ENCODE results near the gene MAGEB1.

The MAGEB1 gene

GRCh38 chrX:30246769-30247489 lies at the start of gene MAGEB1:
TSS of gene MAGEB1 (plus strand) at chrX:30247146. CDS start at chrX:30250494, 3,348 bp downstream.
- no peak for DNase-seq

GRCh38 chrX:30212172-30212571 lies 34.8 kb upstream of the MAGEB1 start:
- no peak for DNase-seq

DNA sequence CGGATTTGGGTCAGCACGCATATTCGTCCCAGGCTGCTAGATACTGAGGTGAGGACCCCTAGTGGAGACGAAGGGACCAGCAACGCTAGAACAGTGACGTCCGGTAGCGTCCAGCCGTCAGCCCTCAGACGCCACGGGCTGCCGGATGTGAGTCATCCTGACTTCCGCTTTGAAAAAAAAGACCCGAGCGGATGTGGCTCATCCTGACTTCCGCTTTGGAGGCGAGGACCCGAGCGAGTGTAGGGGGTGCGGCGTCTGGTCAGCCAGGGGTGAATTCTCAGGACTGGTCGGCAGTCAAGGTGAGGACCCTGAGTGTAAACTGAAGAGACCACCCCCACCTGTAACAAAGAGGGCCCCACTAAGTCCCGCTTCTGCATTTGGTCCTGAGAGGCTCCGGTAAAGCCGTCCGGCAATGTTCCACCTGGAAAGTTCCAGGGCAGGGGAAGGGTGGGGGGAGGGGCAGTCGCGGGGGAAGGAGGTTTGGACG lies 31.5 kb upstream of the MAGEB1 start, which contains the start of gene MAGEB2:
Gene MAGEB2 (plus strand): TSS at position 207 of the 487 bp plus-strand sequence. CDS start 3,018 bp downstream, outside the sequence.
- DNase-seq: no peak

DNA sequence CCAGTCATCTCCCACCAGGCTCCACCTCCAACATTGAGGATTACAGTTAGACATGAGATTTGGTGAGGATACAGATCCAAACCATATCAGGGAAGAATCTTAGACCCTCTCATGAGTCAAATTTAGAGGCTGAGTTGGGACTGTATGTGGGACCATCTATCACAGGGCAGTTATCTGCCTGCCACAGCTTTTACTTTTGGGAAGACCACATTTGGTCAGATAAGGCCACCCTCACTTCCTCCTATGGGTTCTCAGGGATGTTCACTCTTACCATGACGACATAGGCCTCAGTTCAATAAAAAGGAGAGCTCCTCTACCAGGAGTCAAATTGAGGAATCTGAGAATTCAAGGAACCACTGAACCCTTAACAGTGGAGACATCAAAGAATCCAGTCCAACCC lies 29.5 kb upstream of the MAGEB1 start:
- no peak for DNase-seq

- no peak for DNase-seq
These were observed 27.6 kb upstream of the MAGEB1 start for GRCh38 chrX:30219372-30219771.

DNA sequence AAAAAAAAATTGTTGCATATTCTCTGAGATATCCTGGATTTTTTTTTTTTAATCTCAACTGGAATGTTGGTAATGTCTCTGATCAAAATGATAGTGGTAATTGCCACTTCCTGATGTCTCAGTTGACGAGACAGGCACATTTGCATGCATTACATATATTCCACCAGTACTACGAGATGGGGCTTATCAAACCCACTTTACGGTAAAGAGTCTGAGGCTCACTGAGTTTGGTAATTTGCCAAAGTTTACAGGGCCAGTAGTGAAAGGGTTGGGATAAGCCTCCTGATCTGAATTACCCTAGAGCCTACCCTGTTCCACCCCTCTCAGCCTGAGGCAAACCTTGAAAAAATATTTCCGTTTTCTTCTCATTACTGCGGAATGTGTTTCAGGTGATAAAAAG lies 26.3 kb upstream of the MAGEB1 start:
- no peak for DNase-seq

DNA sequence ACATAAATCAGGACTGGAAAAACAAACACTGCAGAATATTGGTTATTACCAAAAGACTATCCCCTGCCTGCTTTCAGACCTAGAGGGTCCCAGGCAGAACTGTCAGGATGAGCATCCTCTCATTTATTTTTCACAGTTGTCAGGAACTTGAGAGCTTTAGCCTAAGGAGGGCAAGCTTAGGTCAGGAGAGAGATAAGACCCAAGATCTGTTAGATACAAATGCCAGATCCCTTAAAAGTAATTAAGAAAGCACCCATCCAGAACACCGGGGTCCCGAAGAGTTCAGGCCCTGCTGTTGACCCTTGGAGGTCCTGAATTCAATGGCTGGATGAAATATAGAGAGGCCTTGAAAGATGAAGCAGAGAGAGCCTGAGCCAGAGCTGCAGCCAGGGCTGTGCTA lies 22.4 kb upstream of the MAGEB1 start:
- DNase-seq: no peak

DNA sequence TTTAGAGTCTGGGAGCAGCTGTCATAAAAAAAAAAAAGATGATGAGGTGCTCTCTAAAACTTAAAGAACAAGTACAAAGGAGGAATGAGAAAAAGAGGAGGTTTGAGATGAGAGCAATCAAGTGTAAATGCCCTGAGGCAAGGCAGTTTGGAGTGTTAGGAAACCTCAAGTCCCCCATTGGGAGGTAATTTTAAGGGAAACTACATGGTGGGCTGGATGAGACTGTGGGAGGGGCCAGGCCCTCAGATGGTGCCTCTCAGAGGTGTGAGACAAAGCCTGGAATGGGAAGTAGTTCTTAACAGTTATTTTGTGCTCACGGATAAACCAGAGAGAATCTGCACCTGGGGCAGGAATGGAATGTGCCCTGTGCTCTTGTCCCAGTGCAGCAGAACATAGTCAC lies 18.4 kb upstream of the MAGEB1 start:
- DNase-seq: no peak

GRCh38 chrX:30230395-30230794 lies 16.6 kb upstream of the MAGEB1 start, which contains the start of gene MAGEB3:
TSS of gene MAGEB3 (plus strand) at chrX:30230657. CDS start at chrX:30235925, 5,268 bp downstream.
- no peak for DNase-seq

GRCh38 chrX:30241724-30242415 lies 5.1 kb upstream of the MAGEB1 start, which contains the start of gene MAGEB4:
TSS of gene MAGEB4 (plus strand) at chrX:30242000. CDS start at chrX:30242136, 136 bp downstream.
- no peak for DNase-seq

- DNase-seq: no peak
These were observed 1.9 kb downstream of the MAGEB1 start for GRCh38 chrX:30248854-30249253.

DNA sequence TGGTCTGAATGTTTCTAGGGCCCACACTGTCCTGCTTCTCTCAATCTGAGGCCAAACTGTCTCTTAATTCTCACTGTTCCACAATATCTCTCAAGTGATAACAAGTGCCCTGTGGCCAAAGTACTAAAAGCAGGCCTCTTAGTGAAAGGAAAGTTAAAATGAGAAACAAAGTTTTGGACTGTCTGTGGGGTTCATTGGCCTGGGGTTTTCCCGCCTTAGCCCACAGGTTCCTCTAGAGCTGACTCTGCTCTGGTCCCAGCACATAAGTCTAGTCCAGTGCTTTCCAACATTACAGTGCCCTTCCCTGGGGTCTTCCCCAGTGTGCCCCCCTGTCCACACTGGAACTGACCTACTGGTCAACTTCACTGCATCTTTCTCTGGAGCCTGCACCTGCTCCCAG lies 6.3 kb downstream of the MAGEB1 start:
- no peak for DNase-seq

- no peak for DNase-seq
These were observed 13.0 kb downstream of the MAGEB1 start for GRCh38 chrX:30259927-30260326.

- no peak for DNase-seq
These were observed 14.1 kb downstream of the MAGEB1 start for GRCh38 chrX:30261012-30261411.

DNA sequence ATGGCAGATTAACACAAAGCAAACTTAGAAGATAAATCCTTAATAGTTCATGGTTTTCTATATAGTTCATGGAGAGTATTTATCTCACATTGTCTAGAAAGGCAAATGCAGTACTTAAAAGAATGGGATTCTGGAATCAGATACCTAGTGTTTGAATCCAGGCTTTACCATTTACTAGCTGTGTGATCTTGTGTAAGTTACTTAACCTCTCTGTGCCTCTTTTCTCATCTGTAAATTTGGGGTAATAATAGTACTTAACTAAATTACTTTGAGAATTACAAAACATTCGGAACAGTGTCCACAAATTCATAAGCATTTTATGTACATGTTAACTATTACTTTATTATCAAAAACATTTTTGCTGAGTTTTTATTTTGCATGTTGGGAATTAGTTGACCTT lies 15.8 kb downstream of the MAGEB1 start:
- DNase-seq: no peak

- DNase-seq: no peak
These were observed 23.7 kb downstream of the MAGEB1 start for GRCh38 chrX:30270639-30271038.

GRCh38 chrX:30275498-30275897 lies 28.6 kb downstream of the MAGEB1 start:
- DNase-seq: peak; percentile 1

- DNase-seq: no peak
These were observed 31.4 kb downstream of the MAGEB1 start for GRCh38 chrX:30278365-30278764.

DNA sequence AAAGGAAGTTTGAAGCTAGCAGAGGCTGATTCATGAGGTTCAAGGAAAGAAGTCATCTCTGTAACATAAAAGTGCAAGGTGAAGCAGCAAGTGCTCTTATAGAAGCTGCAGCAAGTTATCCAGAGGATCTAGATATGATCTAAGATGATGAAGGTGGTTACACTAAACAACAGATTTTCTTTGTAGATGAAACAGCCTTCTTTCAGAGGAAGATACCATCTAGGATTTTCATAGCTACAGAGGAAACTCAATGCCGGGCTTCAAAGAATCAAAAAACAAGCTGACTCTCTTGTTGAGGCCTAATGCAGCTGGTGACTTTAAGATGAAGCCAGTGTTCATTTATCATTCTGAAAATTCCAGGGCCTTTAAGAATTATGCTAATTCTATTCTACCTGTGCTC lies 33.5 kb downstream of the MAGEB1 start:
- no peak for DNase-seq

DNA sequence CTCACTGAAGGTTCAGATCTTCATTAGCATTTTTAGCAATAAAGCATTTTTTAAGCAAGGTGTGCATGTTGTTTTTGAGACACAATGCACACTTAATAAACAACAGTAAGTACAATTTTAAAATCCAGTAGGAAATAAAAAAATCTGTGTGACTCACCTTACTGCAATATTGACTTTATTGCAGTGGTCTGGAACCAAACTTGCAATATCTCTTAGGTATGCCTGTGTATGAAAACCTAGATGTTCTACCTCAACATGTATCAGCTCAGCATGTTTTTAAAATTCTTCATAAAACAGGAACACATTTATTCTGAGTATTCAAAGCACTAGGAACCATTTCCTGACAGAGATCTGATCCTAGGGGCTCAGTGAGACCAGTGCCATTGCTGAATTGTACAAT lies 35.6 kb downstream of the MAGEB1 start:
- DNase-seq: no peak

- DNase-seq: no peak
These were observed 36.7 kb downstream of the MAGEB1 start for GRCh38 chrX:30283456-30284200.

- DNase-seq: no peak
These were observed 49.7 kb downstream of the MAGEB1 start for GRCh38 chrX:30296408-30297254.

Data from COR-L47 (cell line).